ENCODE measurements around the gene GXYLT2. TPM values are rescaled to one million over a fixed set of nuclear protein-coding genes. Genes with fewer than 3 reads are reported as not detected.

GXYLT2 gene
- total RNA-seq, 4 donors from 2014 or later = 0.31 to 0.94 (median 0.38) TPM; not detected in 1

- TF ChIP-seq CTCF (IDR thresholded peaks at IDR 0.05 in 4 of 5, conservative IDR thresholded peaks at IDR 0.05 in 1 of 5) (no peak), POLR2A (IDR thresholded peaks at IDR 0.05) (no peak)
- H3K4me3 ChIP-seq = no peak overlapping the region
- intact Hi-C loops (cut with DNase I; ENCODE audit: low total_unique reads) (no loop called here), in situ Hi-C loops (cut with MboI; ENCODE audit: low sequenced_read_pairs in 4 of 4) (no loop called here)
- DNase-seq = no peak
- no peaks in the 10 kb centered on the region for H3K36me3 ChIP-seq
- ATAC-seq = no peak
- H3K9me3 ChIP-seq = no peaks in the 10 kb centered on the region
- H3K27ac ChIP-seq = no peak overlapping the region
- no peaks in the 10 kb centered on the region for H3K4me1 ChIP-seq
- H3K27me3 ChIP-seq = no peaks in the 10 kb centered on the region
Observed at GRCh38 chr3:72950801-72951200, 63.0 kb downstream of the GXYLT2 start.

GRCh38 chr3:72951259-72951722, 63.4 kb downstream of the GXYLT2 start:
- intact Hi-C loops (cut with DNase I; ENCODE audit: low total_unique reads) (no loop called here), in situ Hi-C loops (cut with MboI; ENCODE audit: low sequenced_read_pairs in 4 of 4) (no loop called here)
- H3K36me3 ChIP-seq = no peaks in the 10 kb centered on the region
- DNase-seq (no peak), ATAC-seq (no peak)
- no peaks in the 10 kb centered on the region for H3K4me1 ChIP-seq
- H3K4me3 ChIP-seq = no peak overlapping the region
- TF ChIP-seq POLR2A (IDR thresholded peaks at IDR 0.05) (no peak), CTCF (IDR thresholded peaks at IDR 0.05 in 4 of 5, conservative IDR thresholded peaks at IDR 0.05 in 1 of 5) (no peak)
- no peak overlapping the region for H3K27ac ChIP-seq
- H3K27me3 ChIP-seq = no peaks in the 10 kb centered on the region
- no peaks in the 10 kb centered on the region for H3K9me3 ChIP-seq

GRCh38 chr3:72953325-72953956, 65.6 kb downstream of the GXYLT2 start:
- Histone ChIP-seq H3K27me3 (no peaks in the 10 kb centered on the region), H3K36me3 (no peaks in the 10 kb centered on the region), H3K4me3 (no peak overlapping the region), H3K27ac (no peak overlapping the region), H3K9me3 (no peaks in the 10 kb centered on the region), H3K4me1 (no peaks in the 10 kb centered on the region)
- in situ Hi-C loops (cut with MboI; ENCODE audit: low sequenced_read_pairs in 4 of 4) (no loop called here), intact Hi-C loops (cut with DNase I; ENCODE audit: low total_unique reads) (no loop called here)
- DNase-seq (no peak), ATAC-seq (no peak)
- TF ChIP-seq POLR2A (IDR thresholded peaks at IDR 0.05) (no peak), CTCF (IDR thresholded peaks at IDR 0.05 in 4 of 5, conservative IDR thresholded peaks at IDR 0.05 in 1 of 5) (no peak)

GRCh38 chr3:72957297-72957696, 69.5 kb downstream of the GXYLT2 start:
- no peaks in the 10 kb centered on the region for H3K27me3 ChIP-seq
- no peaks in the 10 kb centered on the region for H3K36me3 ChIP-seq
- ATAC-seq = no peak
- TF ChIP-seq CTCF (IDR thresholded peaks at IDR 0.05 in 4 of 5, conservative IDR thresholded peaks at IDR 0.05 in 1 of 5) (no peak), POLR2A (IDR thresholded peaks at IDR 0.05) (no peak)
- no peaks in the 10 kb centered on the region for H3K9me3 ChIP-seq
- intact Hi-C loops (cut with DNase I; ENCODE audit: low total_unique reads) (no loop called here), in situ Hi-C loops (cut with MboI; ENCODE audit: low sequenced_read_pairs in 4 of 4) (no loop called here)
- no peak overlapping the region for H3K4me3 ChIP-seq
- peaks cover 0 to 5% of the 10 kb centered on the region in 2 donors for H3K4me1 ChIP-seq
- no peak for DNase-seq
- no peak overlapping the region for H3K27ac ChIP-seq

- no peak overlapping the region for H3K4me3 ChIP-seq
- DNase-seq (no peak), ATAC-seq (no peak)
- intact Hi-C loops (cut with DNase I; ENCODE audit: low total_unique reads) = no loop called here
- H3K36me3 ChIP-seq = no peaks in the 10 kb centered on the region
- H3K27me3 ChIP-seq = no peaks in the 10 kb centered on the region
- no peak overlapping the region for H3K27ac ChIP-seq
- TF ChIP-seq POLR2A (IDR thresholded peaks at IDR 0.05) (no peak), CTCF (IDR thresholded peaks at IDR 0.05 in 4 of 5, conservative IDR thresholded peaks at IDR 0.05 in 1 of 5) (no peak)
- in situ Hi-C loops (cut with MboI; ENCODE audit: low sequenced_read_pairs in 4 of 4) = no loop called here
- peaks cover 0 to 5% of the 10 kb centered on the region in 2 donors for H3K4me1 ChIP-seq
- no peaks in the 10 kb centered on the region for H3K9me3 ChIP-seq
Observed at GRCh38 chr3:72959336-72959735, 71.5 kb downstream of the GXYLT2 start.
